ENCODE measurements around the gene ISY1. TPM values are rescaled to one million over a fixed set of nuclear protein-coding genes. Genes with fewer than 3 reads are reported as not detected.

The ISY1 gene
- polyA plus RNA-seq, 1 donor (not counting 4 experiments of a cell fraction or from before 2014, with no cell fraction given): 25.5 TPM

DNA sequence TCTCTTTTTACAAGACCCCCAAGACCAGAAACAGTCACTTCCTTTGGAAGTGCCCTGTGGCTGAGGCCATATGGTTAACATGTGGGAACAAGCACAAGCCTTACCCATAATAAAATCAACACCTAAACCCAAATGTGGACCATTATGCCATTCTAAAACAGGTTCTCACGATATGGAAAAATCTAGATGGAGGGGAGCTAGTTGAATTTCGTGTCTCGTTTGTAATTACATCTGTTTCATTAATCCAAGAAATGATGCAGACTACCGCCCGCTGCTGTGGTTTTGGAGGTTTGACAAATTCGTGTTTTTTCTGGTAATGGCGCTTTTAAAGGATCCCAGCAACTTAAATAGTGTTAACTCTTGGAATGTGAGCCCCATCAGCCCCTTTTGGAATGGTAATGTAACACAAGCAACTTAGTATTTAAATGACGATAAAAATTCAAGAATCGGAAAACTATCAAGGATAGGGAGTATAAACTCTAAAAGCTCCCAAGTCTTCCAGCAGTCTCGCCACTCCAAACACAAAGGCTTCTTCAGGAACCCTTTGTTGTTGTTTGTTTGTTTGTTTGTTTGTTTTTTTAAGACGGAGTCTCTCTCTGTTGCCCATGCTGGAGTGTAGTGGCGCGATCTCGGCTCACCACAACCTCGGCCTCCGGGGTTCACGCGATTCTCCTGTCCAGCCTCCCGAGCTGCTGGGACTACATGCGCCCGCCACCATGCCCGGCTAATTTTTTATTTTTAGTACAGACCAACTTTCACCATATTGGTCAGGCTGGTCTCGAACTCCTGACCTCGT, 21.7 kb upstream of the ISY1 start:
- H3K9me3 ChIP-seq (ENCODE audit: control insufficient read depth, low read depth, low read length): no peaks in the 10 kb centered on the region
- peaks cover 78% of the 10 kb centered on the region for H3K79me2 ChIP-seq (ENCODE audit: control insufficient read depth, insufficient read depth, low read length)
- H3K27me3 ChIP-seq (ENCODE audit: control insufficient read depth, extremely low read depth, insufficient read depth, low read length): no peaks in the 10 kb centered on the region
- peaks cover 5 to 14% of the 10 kb centered on the region in 2 experiments for H3K36me3 ChIP-seq (ENCODE audit: control insufficient read depth in 2 of 2, extremely low read depth in 1 of 2, insufficient read depth in 2 of 2, low read length in 2 of 2)
- H3K9me1 ChIP-seq (ENCODE audit: control insufficient read depth, extremely low read depth, insufficient read depth, low read length): peaks cover 4% of the 10 kb centered on the region
- DNase-seq (ENCODE audit: low read depth, low spot score) (no peak), FAIRE-seq (peak; percentile 64)
- H3K27ac ChIP-seq (ENCODE audit: control insufficient read depth, insufficient read depth, low read length): peak overlapping the region; percentile 96
- H3K4me1 ChIP-seq (ENCODE audit: control insufficient read depth, extremely low read depth, insufficient read depth, low read length): peaks cover 34% of the 10 kb centered on the region
- TF ChIP-seq, protein P1, sequence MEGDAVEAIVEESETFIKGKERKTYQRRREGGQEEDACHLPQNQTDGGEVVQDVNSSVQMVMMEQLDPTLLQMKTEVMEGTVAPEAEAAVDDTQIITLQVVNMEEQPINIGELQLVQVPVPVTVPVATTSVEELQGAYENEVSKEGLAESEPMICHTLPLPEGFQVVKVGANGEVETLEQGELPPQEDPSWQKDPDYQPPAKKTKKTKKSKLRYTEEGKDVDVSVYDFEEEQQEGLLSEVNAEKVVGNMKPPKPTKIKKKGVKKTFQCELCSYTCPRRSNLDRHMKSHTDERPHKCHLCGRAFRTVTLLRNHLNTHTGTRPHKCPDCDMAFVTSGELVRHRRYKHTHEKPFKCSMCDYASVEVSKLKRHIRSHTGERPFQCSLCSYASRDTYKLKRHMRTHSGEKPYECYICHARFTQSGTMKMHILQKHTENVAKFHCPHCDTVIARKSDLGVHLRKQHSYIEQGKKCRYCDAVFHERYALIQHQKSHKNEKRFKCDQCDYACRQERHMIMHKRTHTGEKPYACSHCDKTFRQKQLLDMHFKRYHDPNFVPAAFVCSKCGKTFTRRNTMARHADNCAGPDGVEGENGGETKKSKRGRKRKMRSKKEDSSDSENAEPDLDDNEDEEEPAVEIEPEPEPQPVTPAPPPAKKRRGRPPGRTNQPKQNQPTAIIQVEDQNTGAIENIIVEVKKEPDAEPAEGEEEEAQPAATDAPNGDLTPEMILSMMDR (optimal IDR thresholded peaks at IDR 0.05 in 1 of 3, IDR thresholded peaks at IDR 0.05 in 1 of 3, conservative IDR thresholded peaks at IDR 0.05 in 1 of 3; ENCODE audit: extremely low read depth in 1 of 3, insufficient read depth in 2 of 3, low read length in 3 of 3): no peak
- no peak for TF ChIP-seq EZH2 (IDR thresholded peaks at IDR 0.05; ENCODE audit: low read length)
- H4K20me1 ChIP-seq (ENCODE audit: control insufficient read depth, extremely low read depth, insufficient read depth, low read length): peaks cover 34% of the 10 kb centered on the region
- H3K4me3 ChIP-seq (ENCODE audit: control insufficient read depth in 2 of 3, extremely low read depth in 1 of 3, insufficient read depth in 2 of 3, low read depth in 1 of 3, low read length in 3 of 3): peak overlapping the region; percentile 85 to 100 (median 92)
- no peak overlapping the region for H2AFZ ChIP-seq (ENCODE audit: control insufficient read depth, low read length)
- dilution Hi-C loops (cut with MboI; ENCODE audit: extremely low pct_ligation_motif_present, low sequenced_read_pairs): no loop called here
- H3K9ac ChIP-seq (ENCODE audit: control insufficient read depth, extremely low read depth, insufficient read depth, low read length): peak overlapping the region; percentile 99
- H3K4me2 ChIP-seq (ENCODE audit: control insufficient read depth, extremely low read depth, insufficient read depth, low read depth, low read length): peak overlapping the region; percentile 60

DNA sequence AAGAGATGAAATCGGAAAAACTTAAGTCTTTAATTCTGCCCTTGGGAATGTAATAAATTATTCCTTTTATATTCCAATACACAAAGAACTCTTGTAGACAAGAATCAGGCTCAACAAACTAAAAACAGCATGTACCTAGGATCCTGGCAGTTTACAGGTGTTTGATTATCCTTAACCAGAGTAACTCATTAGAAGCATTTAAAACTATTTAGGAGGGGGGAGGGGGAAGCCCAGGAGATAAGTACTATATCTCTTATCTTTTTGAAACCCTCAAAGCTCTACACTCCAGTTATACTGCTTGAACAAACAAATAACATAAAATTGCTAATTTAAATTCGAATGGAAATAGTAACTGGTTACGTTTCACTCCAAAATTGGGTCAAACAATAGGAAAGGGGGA, 21.0 kb upstream of the ISY1 start:
- H3K9me3 ChIP-seq (ENCODE audit: control insufficient read depth, low read depth, low read length): no peaks in the 10 kb centered on the region
- dilution Hi-C loops (cut with MboI; ENCODE audit: extremely low pct_ligation_motif_present, low sequenced_read_pairs): no loop called here
- peaks cover 35% of the 10 kb centered on the region for H3K4me1 ChIP-seq (ENCODE audit: control insufficient read depth, extremely low read depth, insufficient read depth, low read length)
- no peak for TF ChIP-seq EZH2 (IDR thresholded peaks at IDR 0.05; ENCODE audit: low read length)
- TF ChIP-seq, protein P1 (optimal IDR thresholded peaks at IDR 0.05 in 1 of 3, IDR thresholded peaks at IDR 0.05 in 1 of 3, conservative IDR thresholded peaks at IDR 0.05 in 1 of 3; ENCODE audit: extremely low read depth in 1 of 3, insufficient read depth in 2 of 3, low read length in 3 of 3): no peak
- FAIRE-seq (no peak), DNase-seq (ENCODE audit: low read depth, low spot score) (no peak)
- peak overlapping the region; percentile 99 for H3K9ac ChIP-seq (ENCODE audit: control insufficient read depth, extremely low read depth, insufficient read depth, low read length)
- peaks cover 8 to 21% of the 10 kb centered on the region in 2 experiments for H3K36me3 ChIP-seq (ENCODE audit: control insufficient read depth in 2 of 2, extremely low read depth in 1 of 2, insufficient read depth in 2 of 2, low read length in 2 of 2)
- peak overlapping the region; percentile 60 for H3K4me2 ChIP-seq (ENCODE audit: control insufficient read depth, extremely low read depth, insufficient read depth, low read depth, low read length)
- no peak overlapping the region for H2AFZ ChIP-seq (ENCODE audit: control insufficient read depth, low read length)
- H3K4me3 ChIP-seq (ENCODE audit: control insufficient read depth in 2 of 3, extremely low read depth in 1 of 3, insufficient read depth in 2 of 3, low read depth in 1 of 3, low read length in 3 of 3): peak overlapping the region; percentile 85 to 100 (median 92)
- H3K79me2 ChIP-seq (ENCODE audit: control insufficient read depth, insufficient read depth, low read length): peaks cover 86% of the 10 kb centered on the region
- H3K27me3 ChIP-seq (ENCODE audit: control insufficient read depth, extremely low read depth, insufficient read depth, low read length): no peaks in the 10 kb centered on the region
- H3K27ac ChIP-seq (ENCODE audit: control insufficient read depth, insufficient read depth, low read length): peak overlapping the region; percentile 96
- H3K9me1 ChIP-seq (ENCODE audit: control insufficient read depth, extremely low read depth, insufficient read depth, low read length): peaks cover 4% of the 10 kb centered on the region
- peaks cover 36% of the 10 kb centered on the region for H4K20me1 ChIP-seq (ENCODE audit: control insufficient read depth, extremely low read depth, insufficient read depth, low read length)

Data from keratinocyte (primary cell).